Nephron (organoid): ENCODE measurements around the gene KIF26A.

Source experiments
- H3K27ac Mint-ChIP-seq, 3 experiments: 2 replicates each; pipeline ENCODE4 v1.8.0; 2020; ENCODE audit warnings: mixed read lengths in 3 of 3, mild to moderate bottlenecking in 2 of 3, moderate library complexity in 1 of 3
- H3K27me3 Mint-ChIP-seq: 2 replicates; pipeline ENCODE4 v1.8.0; 2021; ENCODE audit warnings: low read depth, mild to moderate bottlenecking, moderate library complexity, mixed read lengths
- H3K36me3 Mint-ChIP-seq: 2 replicates; pipeline ENCODE4 v1.8.0; 2020; ENCODE audit warnings: low read depth, mixed read lengths
- H3K4me1 Mint-ChIP-seq: 2 replicates; pipeline ENCODE4 v1.8.0; 2020; ENCODE audit warnings: mixed read lengths
- H3K4me3 Mint-ChIP-seq, 3 experiments: 2 replicates each; pipeline ENCODE4 v1.8.0; 2020; ENCODE audit warnings: mild to moderate bottlenecking in 3 of 3, mixed read lengths in 3 of 3, moderate library complexity in 2 of 3
- H3K9me3 Mint-ChIP-seq: 2 replicates; pipeline ENCODE4 v1.8.0; 2020; ENCODE audit warnings: mixed read lengths
- CTCF ChIP-seq, 3 experiments: fragments of 200-600 bp; sonication (generic); IDR thresholded peaks; one replicate each; pipeline ENCODE4 v1.5.0; 2021; ENCODE audit warnings: antibody characterized with exemption in 3 of 3; ENCODE audit not compliant: unreplicated experiment in 3 of 3

Gene KIF26A

GRCh38 chr14:104118006-104118844 lies 20.2 kb upstream of the KIF26A start:
- Mint-ChIP-seq H3K27me3 (peaks cover 83% of the 10 kb centered on the region), H3K4me3 (no peak overlapping the region), H3K4me1 (no peaks in the 10 kb centered on the region), H3K36me3 (no peaks in the 10 kb centered on the region), H3K27ac (no peak overlapping the region), H3K9me3 (no peaks in the 10 kb centered on the region)
- no peak for TF ChIP-seq CTCF (IDR thresholded peaks at IDR 0.05; ENCODE audit: unreplicated experiment in 3 of 3)

GRCh38 chr14:104119119-104119487 lies 19.3 kb upstream of the KIF26A start:
- H3K4me3 Mint-ChIP-seq: no peak overlapping the region
- H3K36me3 Mint-ChIP-seq: no peaks in the 10 kb centered on the region
- no peaks in the 10 kb centered on the region for H3K4me1 Mint-ChIP-seq
- no peak for TF ChIP-seq CTCF (IDR thresholded peaks at IDR 0.05; ENCODE audit: unreplicated experiment in 3 of 3)
- no peak overlapping the region for H3K27ac Mint-ChIP-seq
- peaks cover 5% of the 10 kb centered on the region for H3K9me3 Mint-ChIP-seq
- peaks cover 88% of the 10 kb centered on the region for H3K27me3 Mint-ChIP-seq

GRCh38 chr14:104119488-104120251 lies 18.7 kb upstream of the KIF26A start:
- H3K27me3 Mint-ChIP-seq: peaks cover 82% of the 10 kb centered on the region
- no peak for TF ChIP-seq CTCF (IDR thresholded peaks at IDR 0.05; ENCODE audit: unreplicated experiment in 3 of 3)
- H3K9me3 Mint-ChIP-seq: peaks cover 9% of the 10 kb centered on the region
- no peaks in the 10 kb centered on the region for H3K36me3 Mint-ChIP-seq
- no peaks in the 10 kb centered on the region for H3K4me1 Mint-ChIP-seq
- H3K4me3 Mint-ChIP-seq: no peak overlapping the region
- H3K27ac Mint-ChIP-seq: no peak overlapping the region

GRCh38 chr14:104120281-104120741 lies 18.1 kb upstream of the KIF26A start:
- H3K4me3 Mint-ChIP-seq: no peak overlapping the region

GRCh38 chr14:104121142-104121541 lies 17.2 kb upstream of the KIF26A start:
- peaks cover 15% of the 10 kb centered on the region for H3K9me3 Mint-ChIP-seq
- TF ChIP-seq CTCF (IDR thresholded peaks at IDR 0.05; ENCODE audit: unreplicated experiment in 3 of 3): no peak
- no peaks in the 10 kb centered on the region for H3K36me3 Mint-ChIP-seq
- H3K27ac Mint-ChIP-seq: no peak overlapping the region
- H3K27me3 Mint-ChIP-seq: peaks cover 73% of the 10 kb centered on the region
- H3K4me1 Mint-ChIP-seq: no peaks in the 10 kb centered on the region
- H3K4me3 Mint-ChIP-seq: no peak overlapping the region

More at GRCh38 chr14:104120281-104120741, 18.1 kb upstream of the KIF26A start:
- Mint-ChIP-seq H3K4me1 (no peaks in the 10 kb centered on the region), H3K9me3 (peaks cover 13% of the 10 kb centered on the region), H3K27me3 (peaks cover 80% of the 10 kb centered on the region), H3K27ac (no peak overlapping the region), H3K36me3 (no peaks in the 10 kb centered on the region)
- no peak for TF ChIP-seq CTCF (IDR thresholded peaks at IDR 0.05; ENCODE audit: unreplicated experiment in 3 of 3)
